H9 (cell line): Measurements from ENCODE around the gene GRB2. TPM values are rescaled to one million over a fixed set of nuclear protein-coding genes. Genes with fewer than 3 reads are reported as not detected.

Experiments used
- DNase-seq: peaks from one replicate; pipeline ENCODE4 v3.0.0-alpha.2; 2017
- H2AFZ ChIP-seq: one replicate; pipeline ENCODE4 v1.6.1; 2013; ENCODE audit warnings: mild to moderate bottlenecking, low read length, control low read depth, moderate library complexity
- H2AK5ac ChIP-seq: 2 replicates; pipeline ENCODE4 v1.6.1; 2013; ENCODE audit warnings: low read length, control low read depth, mixed read lengths; ENCODE audit not compliant: insufficient read length
- H2BK120ac ChIP-seq: one replicate; pipeline ENCODE4 v1.6.1; 2013; ENCODE audit warnings: low read depth, mild to moderate bottlenecking, low read length, control low read depth, inconsistent platforms; ENCODE audit not compliant: poor library complexity, severe bottlenecking
- H2BK12ac ChIP-seq: 2 replicates; pipeline ENCODE4 v1.6.1; 2013; ENCODE audit warnings: low read length, control low read depth, mixed read lengths, low read depth; ENCODE audit not compliant: insufficient read length
- H2BK15ac ChIP-seq: 2 replicates; pipeline ENCODE4 v1.6.1; 2013; ENCODE audit warnings: low read depth, low read length, control low read depth
- H2BK20ac ChIP-seq: one replicate; pipeline ENCODE4 v1.6.1; 2013; ENCODE audit warnings: low read depth, mild to moderate bottlenecking, low read length, control low read depth, inconsistent platforms; ENCODE audit not compliant: poor library complexity, severe bottlenecking
- H2BK5ac ChIP-seq: 2 replicates; pipeline ENCODE4 v1.6.1; 2013; ENCODE audit warnings: low read length, control low read depth, mixed read lengths; ENCODE audit not compliant: insufficient read length
- H3K14ac ChIP-seq: 2 replicates; pipeline ENCODE4 v1.6.1; 2013; ENCODE audit warnings: low read length, control low read depth; ENCODE audit not compliant: insufficient read depth
- H3K18ac ChIP-seq: 2 replicates; pipeline ENCODE4 v1.6.1; 2013; ENCODE audit warnings: low read depth, mild to moderate bottlenecking, mixed read lengths, low read length, control low read depth; ENCODE audit not compliant: insufficient read length
- H3K23ac ChIP-seq: 2 replicates; pipeline ENCODE4 v1.6.1; 2013; ENCODE audit warnings: low read length, control low read depth, mixed read lengths, low read depth; ENCODE audit not compliant: insufficient read length
- H3K23me2 ChIP-seq: 2 replicates; pipeline ENCODE4 v1.6.1; 2013; ENCODE audit warnings: low read depth, mild to moderate bottlenecking, mixed read lengths, low read length, control low read depth; ENCODE audit not compliant: insufficient read length, poor library complexity, severe bottlenecking
- H3K27ac ChIP-seq: 2 replicates; pipeline ENCODE4 v1.5.1; 2013; ENCODE audit warnings: low read length, control low read depth, mixed read lengths, low read depth; ENCODE audit not compliant: insufficient read length
- H3K27me3 ChIP-seq: 2 replicates; pipeline ENCODE4 v1.6.1; 2013; ENCODE audit warnings: low read length, control low read depth, inconsistent platforms; ENCODE audit not compliant: insufficient read depth
- H3K4ac ChIP-seq: 2 replicates; pipeline ENCODE4 v1.6.1; 2013; ENCODE audit warnings: low read depth, mild to moderate bottlenecking, control low read depth, inconsistent platforms, low read length, moderate library complexity
- H3K4me1 ChIP-seq: 2 replicates; pipeline ENCODE4 v1.6.1; 2013; ENCODE audit warnings: low read length, control low read depth, inconsistent platforms; ENCODE audit not compliant: insufficient read depth
- H3K4me2 ChIP-seq: 2 replicates; pipeline ENCODE4 v1.6.1; 2013; ENCODE audit warnings: low read length, control low read depth, mixed read lengths; ENCODE audit not compliant: insufficient read length, insufficient read depth
- H3K56ac ChIP-seq: 2 replicates; pipeline ENCODE4 v1.6.1; 2013; ENCODE audit warnings: low read depth, mild to moderate bottlenecking, mixed read lengths, low read length, control low read depth; ENCODE audit not compliant: insufficient read length
- H3K79me1 ChIP-seq: 2 replicates; pipeline ENCODE4 v1.6.1; 2013; ENCODE audit warnings: low read depth, mild to moderate bottlenecking, moderate library complexity, low read length, control low read depth, inconsistent platforms; ENCODE audit not compliant: insufficient read depth, poor library complexity, severe bottlenecking
- H3K79me2 ChIP-seq: 2 replicates; pipeline ENCODE4 v1.6.1; 2013; ENCODE audit warnings: low read length, control low read depth, inconsistent platforms; ENCODE audit not compliant: insufficient read depth
- H3K9ac ChIP-seq: 2 replicates; pipeline ENCODE4 v1.6.1; 2013; ENCODE audit warnings: low read length, control low read depth, mixed read lengths; ENCODE audit not compliant: insufficient read length; ENCODE audit errors: extremely low read depth
- H3K9me3 ChIP-seq: one replicate; pipeline ENCODE4 v1.6.1; 2013; ENCODE audit warnings: low read depth, low read length, inconsistent platforms; ENCODE audit not compliant: control insufficient read depth
- H3T11ph ChIP-seq: one replicate; pipeline ENCODE4 v1.6.1; 2013; ENCODE audit warnings: mild to moderate bottlenecking, low read length, control low read depth, inconsistent platforms
- H4K20me1 ChIP-seq: one replicate; pipeline ENCODE4 v1.6.1; 2013; ENCODE audit not compliant: control insufficient read depth, insufficient read length, insufficient read depth
- H4K5ac ChIP-seq: 2 replicates; pipeline ENCODE4 v1.6.1; 2013; ENCODE audit warnings: low read depth, mild to moderate bottlenecking, mixed read lengths, low read length, control low read depth; ENCODE audit not compliant: insufficient read length
- H4K8ac ChIP-seq: replicated peaks from 2 replicates; pipeline ENCODE4 v1.6.1; 2013; ENCODE audit warnings: low read length, control low read depth, mixed read lengths, low read depth; ENCODE audit not compliant: insufficient read length
- H4K91ac ChIP-seq: 2 replicates; pipeline ENCODE4 v1.6.1; 2013; ENCODE audit warnings: low read depth, mild to moderate bottlenecking, moderate library complexity, mixed read lengths, low read length, control low read depth; ENCODE audit not compliant: insufficient read length
- H3K27ac Mint-ChIP-seq, 3 experiments: 2 replicates in 2 of 3; 3 replicates in 1 of 3; pipeline ENCODE4 v1.8.0; 2020 to 2021; ENCODE audit warnings: mixed read lengths in 3 of 3, mild to moderate bottlenecking in 1 of 3, moderate library complexity in 1 of 3
- H3K27me3 Mint-ChIP-seq: 2 replicates; pipeline ENCODE4 v1.8.0; 2021; ENCODE audit warnings: low read depth, mild to moderate bottlenecking, moderate library complexity, mixed read lengths
- H3K36me3 Mint-ChIP-seq, 3 experiments: 2 replicates in 2 of 3; 3 replicates in 1 of 3; pipeline ENCODE4 v1.8.0; 2020 to 2021; ENCODE audit warnings: low read depth in 3 of 3, mixed read lengths in 3 of 3; ENCODE audit not compliant: insufficient read depth in 1 of 3
- H3K4me1 Mint-ChIP-seq, 2 experiments: 2 replicates each; pipeline ENCODE4 v1.8.0; 2020; ENCODE audit warnings: mixed read lengths in 2 of 2
- H3K4me3 Mint-ChIP-seq, 2 experiments: 2 replicates in 1 of 2; 3 replicates in 1 of 2; pipeline ENCODE4 v1.8.0; 2020 to 2021; ENCODE audit warnings: mild to moderate bottlenecking in 2 of 2, mixed read lengths in 2 of 2, moderate library complexity in 1 of 2
- H3K9me3 Mint-ChIP-seq, 2 experiments: 2 replicates in 1 of 2; 3 replicates in 1 of 2; pipeline ENCODE4 v1.8.0; 2020; ENCODE audit warnings: mild to moderate bottlenecking in 2 of 2, mixed read lengths in 2 of 2, moderate library complexity in 1 of 2
- CTCF ChIP-seq: fragments of 200-600 bp; sonication (generic); conservative IDR thresholded peaks from 3 replicates; pipeline ENCODE4 v1.8.0; 2021; ENCODE audit warnings: antibody characterized with exemption, mild to moderate bottlenecking
- WGBS: extraction: QIAGEN DNeasy Blood & Tissue Kit; methylation state at CpG from one replicate; pipeline ENCODE4 v1.1.7; 2013; ENCODE audit warnings: missing lambda C conversion rate, low lambda C conversion rate, mixed read lengths; ENCODE audit not compliant: insufficient read length; ENCODE audit errors: extremely low coverage; 5-methylcytosine and 5-hydroxymethylcytosine counted together
- total RNA-seq: library from RNA; stranded (reverse); gene quantifications from 2 replicates; pipeline ENCODE4 v1.2.1, GENCODE V29; 2021

GRB2 gene
- total RNA-seq, 1 experiment from 2014 or later, result 91.7 TPM

GRCh38 chr17:75277664-75278071, 127.8 kb downstream of the GRB2 start:
- no peaks in the 10 kb centered on the region for H3K9me3 Mint-ChIP-seq
- Histone ChIP-seq H2AFZ (no peak overlapping the region), H3K9me3 (no peaks in the 10 kb centered on the region), H3T11ph (no peak overlapping the region), H3K18ac (no peak overlapping the region), H4K91ac (no peak overlapping the region), H3K23ac (no peak overlapping the region), H2BK120ac (no peak overlapping the region), H3K4me2 (no peak overlapping the region), H3K14ac (no peak overlapping the region), H3K79me2 (no peaks in the 10 kb centered on the region), H2AK5ac (no peak overlapping the region), H4K5ac (no peak overlapping the region), H4K8ac (no peak overlapping the region), H3K23me2 (no peaks in the 10 kb centered on the region), H2BK5ac (no peak overlapping the region), H3K79me1 (no peaks in the 10 kb centered on the region), H3K56ac (no peak overlapping the region), H2BK20ac (no peak overlapping the region), H3K9ac (no peak overlapping the region), H2BK15ac (no peak overlapping the region), H3K27me3 (no peaks in the 10 kb centered on the region), H3K4me1 (no peaks in the 10 kb centered on the region), H2BK12ac (no peak overlapping the region), H3K27ac (no peak overlapping the region), H4K20me1 (no peaks in the 10 kb centered on the region), H3K4ac (no peak overlapping the region)
- H3K27me3 Mint-ChIP-seq, result no peaks in the 10 kb centered on the region
- H3K36me3 Mint-ChIP-seq, result peaks cover 6 to 33% (median 26%) of the 10 kb centered on the region in 3 experiments; a peak in 6 of 7 replicates
- no peak for TF ChIP-seq CTCF
- H3K27ac Mint-ChIP-seq, result peak overlapping the region in 2 of 3 experiments; percentile 22 to 51; a peak in 1 of 7 replicates
- WGBS, result no CpG with 5 or more reads among the region's 6 CpGs
- DNase-seq, result no peak
- H3K4me3 Mint-ChIP-seq, result no peak overlapping the region
- no peaks in the 10 kb centered on the region for H3K4me1 Mint-ChIP-seq
